ENCODE data around the gene CLASP2.
"Not testable (repeated sequence)": the region's sequence is repeated elsewhere in the genome, so short reads cannot be mapped to it uniquely, and the experiment has no call there.

CLASP2 gene

DNA sequence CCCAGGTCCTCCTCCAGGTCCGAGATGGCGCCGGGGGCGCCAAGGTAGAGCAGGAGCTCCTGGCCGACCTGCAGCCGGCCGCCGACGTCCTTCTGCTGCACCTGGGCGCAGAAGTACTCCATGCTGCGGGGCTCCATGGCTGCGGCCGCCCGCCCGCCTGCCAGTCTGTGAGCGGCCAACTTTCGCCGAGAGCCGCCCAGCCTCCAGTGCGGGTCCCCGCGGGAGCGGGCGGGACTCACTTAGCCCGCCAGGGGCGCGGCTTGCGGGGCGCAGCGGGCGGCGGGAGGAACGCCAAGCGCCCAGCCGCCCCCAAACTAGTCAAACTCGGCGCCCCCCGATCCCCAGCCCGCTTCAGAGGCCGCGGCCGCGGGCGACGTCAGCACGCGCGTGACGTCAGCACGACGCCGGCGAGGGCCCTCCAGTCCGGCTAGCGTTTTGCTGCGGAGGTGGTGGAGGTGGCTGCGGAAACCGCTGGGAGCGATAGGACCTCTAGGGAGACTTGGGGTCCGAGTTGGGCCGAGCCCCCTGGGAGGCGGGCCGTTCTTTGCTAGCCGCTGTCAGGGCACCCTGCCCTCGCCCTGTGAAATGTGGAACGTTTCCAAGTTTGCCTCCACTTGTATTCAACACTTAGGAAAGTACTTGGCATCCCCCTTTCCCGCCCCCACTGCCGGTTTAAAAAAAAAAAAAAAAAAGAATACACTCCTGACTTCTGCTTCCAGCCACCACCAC lies at the start of gene CLASP2:
TSS of gene CLASP2 (minus strand) at position 389 of the 729 bp plus-strand sequence. CDS start at position 137, 252 bp downstream.
- DNase-seq (ENCODE audit: low read depth in 2 of 2), result peak; percentile 66 to 72

DNA sequence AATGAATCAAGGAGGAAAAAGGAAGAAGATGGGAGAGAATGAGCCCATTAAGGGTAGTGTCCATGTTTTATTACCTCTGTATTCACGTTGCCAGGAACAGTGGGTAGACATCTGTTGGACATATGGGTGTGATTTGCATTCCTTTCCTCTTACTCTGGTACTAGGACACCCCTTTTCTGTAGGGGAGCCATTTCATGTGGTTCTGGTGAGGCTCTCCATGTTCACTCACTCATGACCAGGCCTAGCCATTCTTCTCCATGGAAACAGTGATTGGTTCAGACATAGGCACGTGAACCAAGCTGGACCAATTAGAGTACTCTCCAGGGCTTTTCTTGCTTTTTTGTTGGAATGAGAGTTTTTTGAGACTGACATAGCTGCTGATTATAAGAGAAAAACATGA lies 40.8 kb upstream of the CLASP2 start:
- no peak for DNase-seq (ENCODE audit: low read depth in 2 of 2)

DNA sequence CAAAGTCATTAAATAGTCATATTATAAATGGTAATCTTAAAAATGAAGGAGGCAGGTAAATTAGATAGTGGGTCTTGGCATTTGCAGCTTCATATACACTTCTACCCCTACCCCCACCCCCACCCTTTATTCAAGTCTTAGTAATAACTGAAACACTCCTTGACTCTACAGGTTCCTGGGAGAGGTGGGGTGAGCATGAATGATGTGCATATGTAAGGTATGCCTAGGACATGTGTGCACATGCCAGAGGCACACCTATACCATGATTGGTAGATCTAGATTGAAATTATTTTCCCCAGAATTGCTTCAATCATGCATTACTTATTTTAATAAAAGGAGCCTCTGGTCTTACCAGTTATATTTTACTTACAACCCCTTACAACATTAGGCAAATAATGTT lies 40.2 kb upstream of the CLASP2 start:
- no peak for DNase-seq (ENCODE audit: low read depth in 2 of 2)

DNA sequence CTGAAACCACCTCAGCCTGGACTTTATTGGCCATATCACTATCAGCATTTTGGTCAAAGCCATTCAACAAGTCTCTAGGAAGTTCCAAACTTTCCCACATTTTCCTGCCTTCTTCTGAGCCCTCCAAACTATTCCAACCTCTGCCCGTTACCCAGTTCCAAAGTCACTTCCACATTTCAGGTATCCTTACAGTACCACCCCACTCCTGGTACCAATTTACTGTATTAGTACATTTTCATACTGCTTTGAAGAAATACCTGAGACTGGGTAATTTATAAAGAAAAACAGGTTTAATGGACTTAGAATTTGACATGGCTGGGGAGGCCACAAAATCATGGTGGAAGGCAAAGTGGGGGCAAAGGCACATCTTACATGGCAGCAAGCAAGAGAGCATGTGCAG lies 36.3 kb upstream of the CLASP2 start:
- DNase-seq (ENCODE audit: low read depth in 2 of 2), result not testable (repeated sequence)

DNA sequence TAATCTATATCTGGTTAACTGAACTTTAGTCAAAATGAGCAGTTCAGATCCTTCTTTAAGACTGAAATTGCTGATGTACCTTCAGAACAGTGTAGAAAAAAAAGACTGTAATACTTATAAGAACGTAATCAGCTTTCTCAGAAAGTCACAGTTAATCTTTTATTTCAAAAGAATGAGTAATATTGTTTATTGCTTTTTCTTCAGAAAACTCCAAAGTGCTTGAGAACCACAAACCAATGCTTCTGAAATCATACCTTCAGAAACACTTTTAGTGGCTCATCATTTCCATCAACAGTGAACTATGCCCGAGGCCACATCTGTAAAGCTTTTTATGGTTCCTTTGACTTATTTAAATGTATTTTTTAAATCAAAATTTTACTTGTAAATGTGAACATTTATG lies 33.3 kb upstream of the CLASP2 start:
- no peak for DNase-seq (ENCODE audit: low read depth in 2 of 2)

DNA sequence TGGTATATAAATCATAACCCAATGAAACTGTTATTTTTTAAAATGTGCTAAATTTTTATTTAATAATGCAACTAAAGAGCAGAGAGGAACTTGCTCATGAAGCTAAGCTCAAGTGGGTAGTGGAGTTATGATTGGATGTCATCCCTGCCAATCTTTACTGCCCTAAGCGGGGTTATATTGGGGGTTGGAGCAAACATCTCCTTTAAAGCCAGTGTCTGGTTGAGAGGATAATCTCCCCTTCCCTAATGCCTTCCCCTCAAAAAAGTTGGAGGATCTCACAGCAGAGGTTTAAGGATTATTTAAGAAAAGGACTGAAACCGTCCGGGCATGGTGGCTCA lies 32.1 kb upstream of the CLASP2 start:
- no peak for DNase-seq (ENCODE audit: low read depth in 2 of 2)

DNA sequence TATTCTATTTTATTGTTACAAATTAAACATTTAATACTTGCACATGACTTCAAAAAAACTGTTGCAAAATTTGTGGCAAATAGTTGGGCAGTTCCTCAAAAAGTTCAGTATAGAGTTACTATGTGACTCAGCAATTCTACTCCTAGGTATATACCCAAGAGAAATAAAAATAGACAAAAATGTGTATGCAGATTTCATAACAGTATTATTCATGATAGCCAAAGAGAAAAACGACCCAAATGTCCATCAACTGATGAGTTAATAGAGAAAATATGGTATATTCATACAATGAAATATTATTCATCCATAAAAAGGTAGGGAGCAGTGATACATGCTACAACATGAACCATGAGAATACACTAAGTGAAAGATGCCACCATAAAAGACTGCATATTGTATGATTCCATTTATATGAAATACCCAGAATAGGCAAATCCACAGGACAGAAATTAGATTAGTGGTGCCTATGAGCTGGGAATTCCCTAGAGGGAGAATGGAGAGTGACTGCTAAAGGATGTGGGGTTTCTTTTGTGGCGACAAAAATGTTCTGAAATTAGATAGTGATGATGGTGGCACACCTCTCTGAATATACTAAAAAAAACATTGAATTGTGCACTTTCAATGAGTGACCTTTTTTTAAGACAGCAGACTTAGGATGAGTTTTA lies 31.6 kb upstream of the CLASP2 start:
- no peak for DNase-seq (ENCODE audit: low read depth in 2 of 2)

DNA sequence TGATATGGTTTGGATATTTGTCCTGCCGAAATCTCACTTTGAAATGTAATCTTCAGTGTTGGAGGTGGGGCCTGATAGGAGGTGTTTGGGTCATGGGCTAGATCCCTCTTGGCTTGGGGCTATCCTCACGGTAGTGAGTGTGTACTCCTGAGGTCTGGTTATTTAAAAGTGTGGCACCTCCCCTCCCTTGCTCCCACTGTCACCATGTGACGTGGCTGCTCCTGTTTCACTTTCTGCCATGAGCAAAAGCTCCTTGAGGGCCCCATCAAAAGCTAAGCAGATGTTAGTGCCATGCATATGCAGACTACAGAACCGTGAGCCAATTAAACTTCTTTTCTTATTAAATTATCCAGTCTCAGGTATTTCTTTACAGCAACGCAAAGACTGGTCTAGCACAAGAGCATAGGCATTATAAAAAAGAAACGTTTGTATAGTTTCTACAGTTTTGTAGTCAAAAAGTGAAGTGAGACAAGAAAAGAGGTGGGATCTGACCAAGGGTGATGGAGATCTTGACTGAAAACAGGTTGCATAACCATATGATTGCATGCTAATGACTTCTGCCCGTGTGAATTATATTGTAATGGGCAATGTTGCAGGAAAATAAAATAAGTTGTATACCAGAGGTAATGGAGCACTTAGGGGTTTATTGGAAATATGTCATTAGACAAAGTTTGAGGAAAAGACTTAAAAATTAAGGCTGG lies 28.5 kb upstream of the CLASP2 start:
- no peak for DNase-seq (ENCODE audit: low read depth in 2 of 2)

DNA sequence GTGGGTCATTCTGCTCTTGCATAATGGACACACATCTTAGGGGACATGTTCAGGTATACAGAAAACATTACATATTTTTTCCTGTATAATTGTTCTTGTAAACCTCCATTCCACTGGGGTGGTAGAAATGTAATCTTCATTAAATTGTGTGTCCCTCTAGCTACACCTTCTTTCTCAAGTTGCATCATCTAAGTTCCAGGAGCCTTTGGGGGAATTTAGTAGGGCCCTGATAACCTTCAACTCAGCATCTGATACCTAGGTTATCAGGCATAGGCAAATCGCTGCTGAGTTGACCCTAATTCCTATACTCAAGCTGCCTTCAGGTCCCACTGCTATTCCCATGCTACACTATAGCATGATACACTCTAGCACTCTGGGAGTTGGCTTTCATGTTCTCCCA lies 19.1 kb upstream of the CLASP2 start:
- no peak for DNase-seq (ENCODE audit: low read depth in 2 of 2)

DNA sequence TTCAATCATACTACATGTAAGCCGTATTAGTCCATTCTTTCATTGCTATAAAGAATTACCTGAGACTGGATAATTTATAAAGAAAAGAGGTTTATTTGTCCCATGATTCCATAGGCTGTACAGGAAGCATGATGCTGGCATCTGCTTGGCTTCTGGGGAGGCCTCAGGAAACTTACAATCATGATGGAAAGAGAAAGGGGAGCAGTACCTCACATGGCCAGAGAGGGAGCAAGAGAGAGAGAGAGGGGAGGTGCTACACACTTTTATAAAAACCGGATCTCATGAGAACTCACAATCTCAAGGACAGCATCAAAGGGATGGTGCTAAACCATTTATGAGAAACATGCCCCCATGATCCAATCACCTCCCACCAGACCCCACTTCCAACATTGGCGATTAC lies 14.3 kb upstream of the CLASP2 start:
- DNase-seq (ENCODE audit: low read depth in 2 of 2), result no peak

DNA sequence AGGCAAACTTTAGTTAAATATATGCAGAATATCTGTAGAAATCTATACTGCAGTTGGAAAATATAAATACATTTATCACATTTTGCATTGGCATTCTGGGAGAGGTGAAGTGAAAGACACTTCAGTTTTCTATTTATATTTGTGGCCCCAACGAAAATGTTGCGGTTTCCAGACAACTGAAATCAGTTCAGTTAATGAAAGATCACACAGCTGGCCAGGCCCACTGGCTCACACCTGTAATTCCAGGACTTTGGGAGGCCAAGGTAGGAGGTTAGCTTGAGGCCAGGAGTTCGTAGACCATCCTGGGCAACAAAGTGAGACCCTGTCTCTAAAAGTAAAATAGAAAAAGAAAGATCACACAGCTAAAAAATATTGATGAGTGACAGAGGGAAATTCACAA lies 11.9 kb upstream of the CLASP2 start:
- DNase-seq (ENCODE audit: low read depth in 2 of 2), result no peak

DNA sequence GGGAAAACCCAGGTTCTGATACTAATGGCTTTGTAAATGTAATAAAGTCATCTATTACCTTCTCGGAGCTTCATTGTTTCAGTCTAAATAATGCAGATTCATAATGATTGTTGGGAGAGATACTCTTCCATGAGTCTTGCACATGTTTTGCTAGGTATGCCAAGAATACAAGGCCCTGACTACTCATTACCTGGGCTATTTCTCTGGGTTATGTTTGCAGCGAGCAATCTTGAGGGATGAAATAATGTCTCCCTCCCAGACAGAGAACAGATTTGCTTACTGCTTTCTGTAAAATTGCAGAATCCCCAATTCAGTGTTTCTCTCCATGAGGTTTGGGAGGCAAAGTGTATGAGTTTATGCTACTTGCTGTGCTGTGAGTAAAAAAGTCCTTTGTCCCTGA lies 6.2 kb upstream of the CLASP2 start:
- DNase-seq (ENCODE audit: low read depth in 2 of 2), result no peak

DNA sequence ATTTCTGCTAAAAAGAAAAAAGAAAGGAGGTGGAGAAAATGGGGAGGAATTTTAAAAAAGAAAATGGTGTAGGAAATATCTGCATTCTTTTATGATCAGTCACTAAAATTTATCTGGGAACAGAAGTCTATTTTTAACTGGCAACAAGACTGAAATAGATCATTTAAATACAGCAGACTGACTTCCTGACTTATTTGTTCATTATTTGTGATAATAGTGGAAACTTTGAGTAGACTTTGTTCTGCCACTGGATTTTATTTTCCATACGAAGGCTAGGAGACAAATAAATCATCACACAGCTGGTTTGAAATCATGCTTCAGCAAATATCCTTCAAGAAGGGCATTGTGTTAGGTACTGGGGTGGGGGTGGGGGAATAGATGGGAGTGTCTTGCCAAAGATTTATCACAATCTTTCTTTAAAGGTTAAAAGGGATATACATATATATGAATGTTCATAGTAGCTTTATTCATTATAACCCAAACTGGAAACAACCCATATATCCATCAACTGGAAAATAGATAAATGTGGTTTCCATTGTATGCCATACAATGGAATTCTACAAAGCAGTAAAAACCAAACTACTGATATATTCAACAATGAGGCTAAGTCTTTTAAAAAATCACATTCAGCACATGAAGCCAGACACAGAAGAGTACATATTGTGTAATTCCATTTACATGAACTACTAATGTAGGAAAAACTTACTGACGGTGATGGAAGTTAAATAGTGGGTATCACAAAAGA lies 4.7 kb upstream of the CLASP2 start:
- DNase-seq (ENCODE audit: low read depth in 2 of 2), result no peak

DNA sequence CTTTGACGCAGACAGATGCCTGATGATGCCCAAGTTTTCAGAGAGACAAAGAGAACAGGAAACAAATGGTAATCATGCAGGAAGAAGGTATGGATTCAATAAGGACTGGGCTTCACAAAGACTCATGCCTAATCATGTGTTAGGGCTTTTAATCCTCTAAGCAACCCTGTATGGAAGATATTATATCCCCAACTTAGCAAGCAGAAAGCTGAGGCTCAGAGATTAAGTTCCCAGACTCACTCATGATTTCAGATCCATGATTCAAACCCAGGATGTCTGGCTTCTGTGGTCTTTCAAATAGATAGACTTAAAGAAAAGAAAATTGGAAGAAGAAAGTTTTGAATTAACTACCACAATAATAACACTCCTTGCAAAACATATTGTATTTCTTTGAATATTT lies 4.1 kb upstream of the CLASP2 start:
- DNase-seq (ENCODE audit: low read depth in 2 of 2), result no peak

DNA sequence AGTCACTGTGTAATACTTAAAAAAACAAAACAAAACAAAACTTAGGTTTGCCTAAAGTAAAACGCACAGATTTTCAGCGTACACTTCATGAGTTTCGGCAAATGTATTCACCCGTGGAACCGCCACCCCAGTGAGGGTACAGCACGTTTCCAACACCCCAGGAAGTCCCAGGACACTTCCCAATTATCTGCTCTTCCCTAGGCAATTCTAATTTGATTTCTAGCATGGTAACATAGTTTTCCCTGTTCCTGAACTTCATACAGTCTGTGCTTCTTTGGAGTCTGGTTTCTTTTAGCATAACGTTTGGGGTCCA lies 497 bp upstream of the CLASP2 start:
- DNase-seq (ENCODE audit: low read depth in 2 of 2), result no peak

DNA sequence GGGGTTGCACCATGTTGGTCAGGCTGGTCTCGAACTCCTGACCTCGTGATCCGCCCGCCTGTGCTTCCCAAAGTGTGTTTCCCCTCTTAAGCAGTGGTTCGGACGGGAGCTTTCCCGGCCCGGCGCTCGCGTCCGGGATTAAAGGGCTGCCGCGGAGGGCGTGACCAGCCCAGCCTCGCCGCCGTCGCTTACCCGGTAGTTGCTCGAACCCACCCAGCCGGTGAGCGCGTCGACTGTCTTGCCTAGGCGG lies 513 bp downstream of the CLASP2 start:
- no peak for DNase-seq (ENCODE audit: low read depth in 2 of 2)

DNA sequence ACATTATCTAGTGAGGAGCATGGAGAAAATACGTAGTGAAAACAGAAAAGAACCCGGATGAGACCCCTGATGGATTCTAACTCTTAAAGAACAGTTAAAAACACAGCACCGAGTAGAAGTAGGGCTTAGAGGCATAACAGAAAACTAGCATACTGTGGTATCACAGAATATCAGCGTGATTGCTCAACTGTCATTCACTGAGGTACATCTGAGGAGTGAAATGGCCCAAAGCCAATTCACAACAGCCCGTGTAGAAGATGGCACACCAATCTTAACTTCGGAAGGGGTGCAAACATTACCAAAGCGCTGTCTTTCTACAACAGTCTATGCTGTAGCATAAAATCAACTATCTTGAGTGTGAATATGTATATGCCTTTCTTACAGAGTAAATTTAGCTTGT lies 1.8 kb downstream of the CLASP2 start:
- no peak for DNase-seq (ENCODE audit: low read depth in 2 of 2)

DNA sequence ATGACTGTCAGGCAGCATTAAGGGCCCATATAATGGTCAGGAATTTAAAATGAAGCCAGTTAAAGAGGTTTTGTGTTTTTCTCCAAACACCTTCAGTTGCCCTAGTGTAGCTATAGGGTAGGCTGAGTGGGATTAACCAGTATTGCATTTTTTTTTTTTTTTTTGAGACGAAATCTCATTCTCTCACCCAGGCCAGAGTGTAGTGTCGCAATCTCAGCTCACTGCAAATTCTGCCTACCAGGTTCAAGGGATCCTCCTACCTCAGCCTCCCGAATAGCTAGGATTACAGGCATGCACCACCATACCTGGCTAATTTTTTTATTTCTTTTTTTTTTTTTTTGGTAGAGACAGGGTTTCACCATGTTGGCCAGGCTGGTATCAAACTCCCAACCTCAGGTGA lies 7.0 kb downstream of the CLASP2 start:
- DNase-seq (ENCODE audit: low read depth in 2 of 2), result no peak

DNA sequence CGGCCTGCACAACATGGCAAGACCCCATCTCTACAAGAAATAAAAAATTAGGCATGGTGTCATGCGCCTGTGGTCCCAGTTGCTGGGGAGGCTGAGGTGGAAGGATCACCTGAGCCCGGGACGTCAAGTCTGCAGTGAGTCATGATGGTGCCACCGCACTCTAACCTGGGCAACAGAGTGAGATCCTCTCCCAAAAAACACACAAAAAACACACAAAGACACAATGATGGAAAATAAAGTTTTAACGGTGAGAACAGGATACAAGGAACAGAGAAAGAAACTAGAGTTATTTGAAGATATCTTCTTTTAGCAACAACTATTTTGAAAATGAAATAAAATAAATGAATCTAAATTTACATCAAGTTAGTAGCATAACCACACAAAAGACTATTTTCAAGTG lies 12.0 kb downstream of the CLASP2 start:
- no peak for DNase-seq (ENCODE audit: low read depth in 2 of 2)

DNA sequence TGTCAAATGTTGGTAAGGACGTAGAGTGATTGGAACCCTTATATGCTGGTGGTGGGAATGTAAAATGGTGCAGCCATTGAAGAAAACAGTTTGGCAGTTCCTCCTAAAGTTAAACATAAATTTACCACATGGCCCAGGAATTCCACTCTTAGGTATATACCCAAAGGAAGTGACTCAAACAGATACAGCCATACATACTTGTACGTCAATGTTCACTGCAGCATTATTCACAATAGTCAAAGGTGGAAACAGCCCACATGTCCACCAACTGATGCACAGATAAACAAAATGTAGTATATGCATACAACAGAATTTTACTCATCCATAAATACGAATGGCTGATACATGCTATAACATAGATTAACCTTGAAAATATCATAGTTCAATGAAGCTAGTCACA lies 13.2 kb downstream of the CLASP2 start:
- DNase-seq (ENCODE audit: low read depth in 2 of 2), result no peak

DNA sequence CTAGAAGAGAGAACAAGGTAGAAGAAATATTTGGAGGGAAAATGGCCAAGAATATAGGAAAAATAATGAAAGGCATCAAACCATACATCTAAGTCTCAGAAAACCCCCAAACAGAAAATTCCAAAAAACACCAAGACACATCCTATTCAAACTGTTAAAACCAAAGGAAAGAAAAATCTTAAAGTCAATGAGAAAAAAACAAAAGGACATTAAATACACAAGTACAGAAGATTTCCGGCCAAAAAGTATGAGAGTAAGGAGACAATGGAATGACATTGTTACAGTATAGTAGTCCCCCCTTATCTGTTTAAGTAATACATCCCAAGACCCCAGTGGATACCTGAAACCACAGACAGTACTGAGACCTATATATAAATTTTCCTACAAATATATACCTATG lies 18.8 kb downstream of the CLASP2 start:
- no peak for DNase-seq (ENCODE audit: low read depth in 2 of 2)

DNA sequence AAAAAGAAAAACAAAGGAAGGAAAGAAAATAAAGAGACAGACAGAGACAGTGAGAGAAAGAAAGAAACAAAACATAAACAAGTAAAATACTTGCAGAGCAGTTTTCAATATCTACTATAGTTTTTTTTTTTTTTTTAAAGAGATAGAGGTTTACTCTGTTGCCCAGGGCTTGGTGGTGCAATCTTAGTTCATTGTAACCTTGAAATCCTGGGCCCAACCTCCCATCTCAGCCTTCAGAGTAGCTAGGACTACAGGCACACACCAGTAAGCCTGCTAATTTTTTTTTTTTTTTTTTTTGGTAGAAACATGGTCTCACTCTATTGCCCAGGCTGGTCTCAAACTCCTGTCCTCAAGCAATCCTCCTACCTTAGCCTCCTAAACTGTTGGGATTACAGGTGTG lies 23.1 kb downstream of the CLASP2 start:
- DNase-seq (ENCODE audit: low read depth in 2 of 2), result no peak

DNA sequence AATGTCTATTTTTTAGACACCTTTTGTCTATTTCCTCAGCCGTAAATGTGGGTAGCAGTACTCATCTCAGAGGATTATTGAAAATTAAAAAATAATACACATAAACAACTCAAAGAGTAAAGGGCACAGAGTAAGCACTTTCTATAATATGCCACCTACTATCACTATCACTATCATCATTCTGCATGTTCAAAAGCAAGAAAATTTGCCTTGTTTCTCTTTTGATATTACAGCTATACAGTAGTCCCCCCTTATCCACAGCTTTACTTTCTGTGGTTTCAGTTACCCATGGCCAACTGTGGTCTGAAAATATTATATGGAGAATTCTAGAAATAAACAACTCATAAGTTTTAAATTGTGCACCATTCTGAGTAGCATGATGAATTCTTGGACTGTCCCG lies 27.7 kb downstream of the CLASP2 start:
- DNase-seq (ENCODE audit: low read depth in 2 of 2), result no peak

Data from activated CD8-positive, alpha-beta memory T cell treated with anti-CD3 and anti-CD28 coated beads for 4 hours (primary cell).